K562 (cell line): ENCODE results near the gene TMEM167B. TPM values are rescaled to one million over a fixed set of nuclear protein-coding genes. Genes with fewer than 3 reads are reported as not detected.

Experiments used
- ATAC-seq: fragments of 200-7000 bp; cut with Tn5 transposase; 3 replicates; pipeline ENCODE4 v1.9.1; 2020; ENCODE audit warnings: moderate library complexity
- BruUV-seq: library from RNA; stranded (reverse); fragments of 400-500 nt; replicated peaks from 2 replicates; lab custom pipeline; 2021; lab: Mats Ljungman, UMichigan
- CTCF ChIA-PET: fragments of 300-600 bp; formaldehyde crosslinking; extraction: SDS; loops from one replicate; lab custom pipeline; 2021; ENCODE audit warnings: low intra/inter-chr PET ratio; lab: Yijun Ruan, JAX
- POLR2A ChIA-PET: fragments of 300-600, 350-650 bp; sonication (Branson Sonifier 250); formaldehyde crosslinking; extraction: SDS; loops from one replicate; lab custom pipeline; 2021; ENCODE audit warnings: antibody characterized with exemption, inconsistent platforms; lab: Yijun Ruan, JAX
- DNase-seq, 4 experiments: peaks; one replicate each; pipeline versions ENCODE4 v3.0.0 to v3.0.0-alpha.2; 2011 to 2018; ENCODE audit warnings: low spot score in 3 of 4, mixed read lengths in 3 of 4; ENCODE audit errors: extremely low read depth in 1 of 4
- FAIRE-seq: peaks from 2 replicates; lab custom pipeline; 2011; peaks lifted over from hg19 to GRCh38; lab: Jason Lieb, UNC
- H2AFZ ChIP-seq: 2 replicates; pipeline ENCODE4 v1.6.0; 2011; ENCODE audit warnings: low read depth, low read length, control low read depth, inconsistent platforms
- H3K27ac ChIP-seq: fragments of 200-600 bp; 3 replicates; pipeline ENCODE4 v1.8.0; 2011; ENCODE audit warnings: low read depth, mild to moderate bottlenecking, control low read depth, inconsistent platforms, low read length, moderate library complexity, mixed read lengths; ENCODE audit errors: extremely low read depth
- H3K27me3 ChIP-seq, 2 experiments: fragments of 300-600 bp in 1 of 2; 2 replicates in 1 of 2; 3 replicates in 1 of 2; pipeline versions ENCODE4 v1.6.0 to v1.8.0; 2011; ENCODE audit warnings: inconsistent platforms in 2 of 2, low read length in 2 of 2, mild to moderate bottlenecking in 1 of 2, mixed read lengths in 1 of 2, moderate library complexity in 1 of 2; ENCODE audit not compliant: control insufficient read depth in 2 of 2, insufficient read depth in 2 of 2
- H3K36me3 ChIP-seq: fragments of 300-600 bp; 3 replicates; pipeline ENCODE4 v1.8.0; 2011; ENCODE audit warnings: mild to moderate bottlenecking, low read length, inconsistent platforms; ENCODE audit not compliant: control insufficient read depth, insufficient read depth
- H3K4me1 ChIP-seq, 2 experiments: fragments of 200-600 bp in 1 of 2; replicated peaks in 1 of 2; 2 replicates in 1 of 2; 3 replicates in 1 of 2; pipeline versions ENCODE4 v1.5.1 to v1.8.0; 2011; ENCODE audit warnings: inconsistent platforms in 2 of 2, low read length in 2 of 2, mild to moderate bottlenecking in 1 of 2, mixed read lengths in 1 of 2, moderate library complexity in 1 of 2; ENCODE audit not compliant: control insufficient read depth in 2 of 2, insufficient read depth in 2 of 2
- H3K4me2 ChIP-seq: 2 replicates; pipeline ENCODE4 v1.6.1; 2011; ENCODE audit warnings: low read length, control low read depth, inconsistent platforms, mixed read lengths; ENCODE audit not compliant: insufficient read depth
- H3K4me3 ChIP-seq: fragments of 200-600 bp; sonication (generic), shearing (Covaris generic); 2 replicates; pipeline ENCODE4 v1.5.1; 2016; ENCODE audit warnings: control low read depth, inconsistent platforms
- H3K79me2 ChIP-seq: fragments of 200-600 bp; 3 replicates; pipeline ENCODE4 v1.8.0; 2011; ENCODE audit warnings: low read length, inconsistent platforms; ENCODE audit not compliant: control insufficient read depth, insufficient read depth
- H3K9ac ChIP-seq, 2 experiments: 2 replicates each; pipeline versions ENCODE4 v1.6.0 to v1.6.1; 2011; ENCODE audit warnings: low read depth in 2 of 2, low read length in 2 of 2, control low read depth in 1 of 2, inconsistent platforms in 1 of 2, mild to moderate bottlenecking in 1 of 2, mixed read lengths in 1 of 2; ENCODE audit not compliant: insufficient read depth in 1 of 2
- H3K9me1 ChIP-seq: one replicate; pipeline ENCODE4 v1.6.0; 2011; ENCODE audit warnings: inconsistent platforms, mild to moderate bottlenecking, low read length, moderate library complexity; ENCODE audit not compliant: control insufficient read depth, insufficient read depth
- H3K9me3 ChIP-seq: replicated peaks from 2 replicates; pipeline ENCODE4 v1.5.1; 2011; ENCODE audit warnings: low read depth, low read length, inconsistent platforms; ENCODE audit not compliant: control insufficient read depth, insufficient read depth
- H4K20me1 ChIP-seq: replicated peaks from 2 replicates; pipeline ENCODE4 v1.6.1; 2011; ENCODE audit warnings: low read length, inconsistent platforms, mixed read lengths; ENCODE audit not compliant: control insufficient read depth, insufficient read depth
- CC2D1A ChIP-seq: fragments of 450-650 bp; IDR thresholded peaks from 2 replicates; pipeline ENCODE4 v1.6.1; 2017; ENCODE audit warnings: mild to moderate bottlenecking
- FOXA3 ChIP-seq, 2 experiments: fragments of 450-650 bp in 1 of 2; sonication (generic) in 1 of 2; formaldehyde crosslinking; IDR thresholded peaks in 1 of 2; conservative IDR thresholded peaks in 1 of 2; 2 replicates each; pipeline versions ENCODE4 v1.4.0 to v1.8.0; 2020 to 2022; ENCODE audit warnings: mild to moderate bottlenecking in 2 of 2, missing genetic modification reagents in 1 of 2
- HDGF ChIP-seq: fragments of 450-650 bp; IDR thresholded peaks from 2 replicates; pipeline ENCODE4 v1.6.1; 2016
- REST ChIP-seq, 2 experiments: fragments of 450-650 bp; formaldehyde crosslinking in 1 of 2; IDR thresholded peaks; 2 replicates each; pipeline versions ENCODE4 v1.4.0 to v1.6.1; 2014 to 2020; ENCODE audit warnings: mild to moderate bottlenecking in 2 of 2, borderline replicate concordance in 1 of 2, low read depth in 1 of 2
- TEAD4 ChIP-seq, 2 experiments: sonication (generic) in 1 of 2; formaldehyde crosslinking in 1 of 2; IDR thresholded peaks; 2 replicates each; pipeline versions ENCODE4 v1.6.1 to v1.8.0; 2012 to 2022; ENCODE audit warnings: borderline replicate concordance in 1 of 2, inconsistent platforms in 1 of 2, low read length in 1 of 2, mild to moderate bottlenecking in 1 of 2, missing genetic modification reagents in 1 of 2
- THRB ChIP-seq: fragments of 450-650 bp; formaldehyde crosslinking; conservative IDR thresholded peaks from 2 replicates; pipeline ENCODE4 v1.4.0; 2022; ENCODE audit warnings: mild to moderate bottlenecking, missing genetic modification characterization
- WGBS: fragments of 100-300 bp; shearing (Covaris generic); methylation state at CpG from one replicate; pipeline ENCODE4 v1.1.6; 2016; ENCODE audit warnings: low coverage, mixed read lengths; ENCODE audit not compliant: insufficient coverage; ENCODE audit errors: missing lambda C conversion rate; 5-methylcytosine and 5-hydroxymethylcytosine counted together
- in situ Hi-C: fragments of 300-500 bp; cut with MboI; formaldehyde crosslinking; loops from 4 replicates; pipeline ENCODE4 v1.15.0; 2018; ENCODE audit warnings: inconsistent platforms, mixed read lengths
- intact Hi-C: fragments of 100-400 bp; cut with micrococcal nuclease; formaldehyde crosslinking; loops from 2 replicates; pipeline ENCODE4 v1.14.2; 2022
- polyA plus RNA-seq, 8 experiments: library from polyadenylated mRNA; depleted of rRNA in 4 of 8; stranded (reverse) in 5 of 8; unstranded in 3 of 8; fragments of >200 nt; fragmentation: Nextera tagmentation in 2 of 8; fragmentation: Illumina TruSeq in 1 of 8; extraction: Ambion mirVana in 2 of 8; extraction: Trizol in 1 of 8; gene quantifications; 2 replicates each; pipeline versions ENCODE4 v1.2.1 to v1.2.3, GENCODE V29; 2011 to 2014; ENCODE audit warnings: inconsistent platforms in 1 of 8, missing spikeins in 1 of 8
- total RNA-seq, 7 experiments: library from RNA; depleted of rRNA in 6 of 7; stranded (reverse); fragments of >200 nt in 6 of 7; fragmentation: Illumina TruSeq in 2 of 7; extraction: Trizol in 2 of 7; gene quantifications; 2 replicates each; pipeline versions ENCODE4 v1.2.1 to v1.2.3, GENCODE V29; 2011 to 2021; ENCODE audit warnings: low replicate concordance in 1 of 7

Gene TMEM167B
- total and polyA plus RNA-seq, 9 of the 15 experiments (the other 6 are each of a cell fraction or from before 2014, with no cell fraction given) = 17.2 to 36.4 (median 32.2) TPM

DNA sequence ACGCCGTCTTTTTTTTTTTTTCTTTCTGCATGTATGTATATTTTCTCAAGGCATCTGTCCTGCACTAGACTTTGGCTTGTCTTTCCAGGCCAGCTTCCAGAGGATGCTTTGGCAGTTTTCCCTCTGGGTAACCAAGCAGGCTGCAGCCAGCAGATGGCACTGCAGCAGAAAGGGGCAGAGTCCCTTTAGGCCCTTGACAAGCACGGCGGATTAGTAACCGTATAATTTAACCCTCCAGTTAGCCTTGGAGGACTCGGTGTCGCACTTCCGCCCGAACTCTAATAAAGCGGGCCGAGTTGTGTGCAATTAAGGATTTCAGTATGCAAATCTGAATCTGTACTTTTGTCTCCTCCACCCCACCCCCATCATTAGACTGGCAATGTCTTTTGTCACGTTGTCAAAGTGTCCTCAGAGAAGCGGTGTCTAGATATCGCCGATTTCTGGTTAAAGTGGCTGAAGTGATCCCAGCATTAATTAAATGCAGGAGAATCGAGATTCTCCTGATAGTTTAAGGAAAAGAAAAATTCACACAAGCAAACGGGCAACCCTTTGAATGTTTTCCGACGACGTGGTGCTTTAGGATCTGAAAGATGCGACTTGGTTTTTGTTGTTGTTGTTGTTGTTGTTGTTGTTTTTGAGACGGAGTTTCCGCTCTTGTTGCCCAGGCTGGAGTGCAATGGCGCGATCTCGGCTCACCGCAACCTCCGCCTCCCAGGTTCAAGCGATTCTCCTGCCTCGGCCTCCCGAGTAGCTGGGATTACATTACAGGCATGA is 1.1 kb upstream of the TMEM167B start:
- ChIA-PET CTCF (interaction anchor here (0.7 to 2.9 kb wide), 4 partner anchors 9 to 22 kb away, joined by 3 to 12 read pairs (median 6); a partner anchor contains a TSS), POLR2A (interaction anchor here (0.6 to 4.5 kb wide), 8 partner anchors 11 to 164 kb away, joined by 3 to 90 read pairs (median 5); partner anchors contain the start of gene TAF13)
- H3K9me3 ChIP-seq = no peaks in the 10 kb centered on the region
- 3% methylated on average over 31 of the region's 31 CpGs for WGBS
- H3K27ac ChIP-seq = peak overlapping the region; percentile 95
- peak; percentile 79 to 95 (median 84) for DNase-seq
- in situ Hi-C loops = no loop called here
- ATAC-seq = peak; percentile 76
- peak; percentile 90 for FAIRE-seq
- H3K4me1 ChIP-seq = peaks cover 6 to 23% of the 10 kb centered on the region in 2 experiments; a peak in 4 of 5 replicates
- H3K9me1 ChIP-seq = no peaks in the 10 kb centered on the region
- no peaks in the 10 kb centered on the region for H3K27me3 ChIP-seq
- peak overlapping the region; percentile 99 for H2AFZ ChIP-seq
- no TSS peak for BruUV-seq
- H3K9ac ChIP-seq = peak overlapping the region; percentile 90 to 93; a peak in 3 of 4 replicates
- H3K4me3 ChIP-seq = peak overlapping the region; percentile 85
- H3K79me2 ChIP-seq = peaks cover 52% of the 10 kb centered on the region
- intact Hi-C loops = loop anchor here (1.0 kb wide), 1 partner anchor 23 kb away; a partner anchor contains a TSS
- peaks cover 22% of the 10 kb centered on the region for H3K36me3 ChIP-seq
- H4K20me1 ChIP-seq = no peaks in the 10 kb centered on the region
- H3K4me2 ChIP-seq = peak overlapping the region; percentile 97
- TF ChIP-seq HDGF = 0 out of 2 replicates have a peak, but pooled peaks have one; percentile 11
- TF ChIP-seq REST (IDR thresholded peaks at IDR 0.05; ENCODE audit: borderline replicate concordance) = peak; percentile 69
- no peak for TF ChIP-seq REST (CRISPR knock-in tag; IDR thresholded peaks at IDR 0.05; ENCODE audit: low read depth)
- TF ChIP-seq FOXA3 (CRISPR knock-in tag; conservative IDR thresholded peaks at IDR 0.05 in 1 of 2, IDR thresholded peaks at IDR 0.05 in 1 of 2) = 0 out of 4 replicates have a peak, but pooled peaks of 1 of the 2 experiments have one; percentile 5
- TF ChIP-seq CC2D1A = 0 out of 2 replicates have a peak, but pooled peaks have one; percentile 18
- no peak; the same call in 1 of the 2 replicates for TF ChIP-seq TEAD4 (IDR thresholded peaks at IDR 0.05; ENCODE audit: low read length)
- TF ChIP-seq TEAD4 (CRISPR knock-in tag; IDR thresholded peaks at IDR 0.05; ENCODE audit: borderline replicate concordance) = 0 out of 2 replicates have a peak, but pooled peaks have one; percentile 26
- peak; percentile 46; the same call in 1 of the 2 replicates for TF ChIP-seq THRB (CRISPR knock-in tag)
